Measurements from ENCODE around the gene TCERG1. TPM values are rescaled to one million over a fixed set of nuclear protein-coding genes. Genes with fewer than 3 reads are reported as not detected.
A peak's percentile ranks its signal among the peaks of the same experiment; 100 is the strongest.

Gene TCERG1
- total RNA-seq, 1 experiment from 2014 or later = 75.9 TPM

- BruUV-seq (replicated peaks) = no TSS peak
- TF ChIP-seq CTCF (conservative IDR thresholded peaks at IDR 0.05) (no peak), EZH2 (IDR thresholded peaks at IDR 0.05; ENCODE audit: low read depth) (no peak)
- no peaks in the 10 kb centered on the region for H3K4me1 ChIP-seq (replicated peaks; ENCODE audit: insufficient read depth)
- peaks cover 29% of the 10 kb centered on the region; the same call in 1 of the 2 replicates for H3K36me3 ChIP-seq (ENCODE audit: low read depth)
- POLR2A ChIA-PET (ENCODE audit: unreplicated experiment) = no interaction called here
- CTCF ChIA-PET = no interaction called here
- H3K9me3 ChIP-seq (ENCODE audit: insufficient read depth, low read depth) = no peaks in the 10 kb centered on the region
- no peaks in the 10 kb centered on the region for H3K27me3 ChIP-seq (ENCODE audit: insufficient read depth, low read depth)
- peaks cover 22% of the 10 kb centered on the region for H3F3A ChIP-seq (ENCODE audit: insufficient read depth, low read depth)
- H3K27ac ChIP-seq = no peak overlapping the region
- no peak overlapping the region for H2AFZ ChIP-seq
- H3K4me3 ChIP-seq = no peak overlapping the region
- DNase-seq = no peak
- H4K20me1 ChIP-seq (ENCODE audit: insufficient read depth) = peaks cover 12% of the 10 kb centered on the region
- H3K4me2 ChIP-seq = no peak overlapping the region
- intact Hi-C loops (cut with micrococcal nuclease; ENCODE audit: unreplicated experiment) = loop anchor here (5.0 kb wide), 1 partner anchor 33 kb away; no protein-coding TSS in a partner anchor
- H3K79me2 ChIP-seq (ENCODE audit: low read depth) = no peaks in the 10 kb centered on the region
- no peaks in the 10 kb centered on the region for H3K9me2 ChIP-seq (ENCODE audit: insufficient read depth)
Observed at GRCh38 chr5:146510559-146511125, 63.5 kb downstream of the TCERG1 start.

GRCh38 chr5:146513462-146513861 is 66.3 kb downstream of the TCERG1 start:
- Histone ChIP-seq H3K27me3 (ENCODE audit: insufficient read depth, low read depth) (no peaks in the 10 kb centered on the region), H3K4me1 (replicated peaks; ENCODE audit: insufficient read depth) (no peaks in the 10 kb centered on the region), H3K27ac (no peak overlapping the region), H3K4me2 (no peak overlapping the region), H3K4me3 (no peak overlapping the region), H3F3A (ENCODE audit: insufficient read depth, low read depth) (peaks cover 14% of the 10 kb centered on the region), H2AFZ (no peak overlapping the region), H3K9me2 (ENCODE audit: insufficient read depth) (no peaks in the 10 kb centered on the region), H3K36me3 (ENCODE audit: low read depth) (peaks cover 14% of the 10 kb centered on the region; the same call in 1 of the 2 replicates), H3K9me3 (ENCODE audit: insufficient read depth, low read depth) (no peaks in the 10 kb centered on the region), H3K79me2 (ENCODE audit: low read depth) (no peaks in the 10 kb centered on the region), H4K20me1 (ENCODE audit: insufficient read depth) (peaks cover 7% of the 10 kb centered on the region)
- no peak for DNase-seq
- BruUV-seq (replicated peaks) = no TSS peak
- TF ChIP-seq CTCF (conservative IDR thresholded peaks at IDR 0.05) (no peak), EZH2 (IDR thresholded peaks at IDR 0.05; ENCODE audit: low read depth) (no peak)
- POLR2A ChIA-PET (ENCODE audit: unreplicated experiment) = no interaction called here
- CTCF ChIA-PET = no interaction called here
- intact Hi-C loops (cut with micrococcal nuclease; ENCODE audit: unreplicated experiment) = loop anchor here (5.0 kb wide), 1 partner anchor 36 kb away; no protein-coding TSS in a partner anchor

GRCh38 chr5:146514575-146514974 is 67.4 kb downstream of the TCERG1 start:
- H3K27me3 ChIP-seq (ENCODE audit: insufficient read depth, low read depth) = no peaks in the 10 kb centered on the region
- no peak for DNase-seq
- ChIA-PET CTCF (no interaction called here), POLR2A (ENCODE audit: unreplicated experiment) (no interaction called here)
- H2AFZ ChIP-seq = no peak overlapping the region
- no peaks in the 10 kb centered on the region for H3K79me2 ChIP-seq (ENCODE audit: low read depth)
- H3K36me3 ChIP-seq (ENCODE audit: low read depth) = peaks cover 12% of the 10 kb centered on the region; the same call in 1 of the 2 replicates
- H3K9me3 ChIP-seq (ENCODE audit: insufficient read depth, low read depth) = no peaks in the 10 kb centered on the region
- H3K4me1 ChIP-seq (replicated peaks; ENCODE audit: insufficient read depth) = no peaks in the 10 kb centered on the region
- peaks cover 5% of the 10 kb centered on the region for H4K20me1 ChIP-seq (ENCODE audit: insufficient read depth)
- peaks cover 14% of the 10 kb centered on the region for H3F3A ChIP-seq (ENCODE audit: insufficient read depth, low read depth)
- intact Hi-C loops (cut with micrococcal nuclease; ENCODE audit: unreplicated experiment) = loop anchor here (5.0 kb wide), 1 partner anchor 37 kb away; no protein-coding TSS in a partner anchor
- H3K27ac ChIP-seq = no peak overlapping the region
- H3K9me2 ChIP-seq (ENCODE audit: insufficient read depth) = no peaks in the 10 kb centered on the region
- H3K4me3 ChIP-seq = no peak overlapping the region
- H3K4me2 ChIP-seq = no peak overlapping the region
- TF ChIP-seq EZH2 (IDR thresholded peaks at IDR 0.05; ENCODE audit: low read depth) = no peak
- no peak for TF ChIP-seq CTCF (conservative IDR thresholded peaks at IDR 0.05)
- BruUV-seq (replicated peaks) = TSS peak; percentile 7
